HL-60 (cell line): ENCODE measurements around the gene FRMD8.

ENCODE experiments used
- DNase-seq, 2 experiments: peaks; one replicate each; pipeline ENCODE4 v3.0.0-alpha.2; 2010 to 2020; ENCODE audit warnings: low read depth in 1 of 2, low spot score in 1 of 2
- H3K27ac ChIP-seq: fragments of 250-450 bp; sonication (Bioruptor Pico); replicated peaks from 2 replicates; pipeline ENCODE4 v1.5.1; 2020; ENCODE audit warnings: mild to moderate bottlenecking, moderate library complexity
- H3K27me3 ChIP-seq: fragments of 250-450 bp; sonication (Bioruptor Pico); 2 replicates; pipeline ENCODE4 v1.5.1; 2021; ENCODE audit warnings: mild to moderate bottlenecking, moderate library complexity; ENCODE audit not compliant: insufficient read depth, poor library complexity, severe bottlenecking
- H3K4me3 ChIP-seq: replicated peaks from 2 replicates; pipeline ENCODE4 v1.5.1; 2011; ENCODE audit warnings: mild to moderate bottlenecking, control low read depth, low read length; ENCODE audit not compliant: insufficient read depth
- GABPA ChIP-seq: IDR thresholded peaks from 2 replicates; pipeline ENCODE4 v1.6.1; 2012; ENCODE audit warnings: low read depth
- POLR2AphosphoS5 ChIP-seq: IDR thresholded peaks from 2 replicates; pipeline ENCODE4 v1.6.1; 2012; ENCODE audit warnings: low read depth
- REST ChIP-seq: IDR thresholded peaks from 2 replicates; pipeline ENCODE4 v1.6.1; 2012; ENCODE audit warnings: low read depth; ENCODE audit not compliant: insufficient replicate concordance
- SPI1 ChIP-seq: IDR thresholded peaks from 2 replicates; pipeline ENCODE4 v1.6.1; 2012; ENCODE audit warnings: low read depth, mild to moderate bottlenecking, borderline replicate concordance
- TF ChIP-seq, protein P1 (sequence below): IDR thresholded peaks from one replicate; pipeline ENCODE4 v1.5.1; 2011; ENCODE audit warnings: low read length, control low read depth, inconsistent platforms; ENCODE audit not compliant: insufficient read depth

FRMD8 gene

DNA sequence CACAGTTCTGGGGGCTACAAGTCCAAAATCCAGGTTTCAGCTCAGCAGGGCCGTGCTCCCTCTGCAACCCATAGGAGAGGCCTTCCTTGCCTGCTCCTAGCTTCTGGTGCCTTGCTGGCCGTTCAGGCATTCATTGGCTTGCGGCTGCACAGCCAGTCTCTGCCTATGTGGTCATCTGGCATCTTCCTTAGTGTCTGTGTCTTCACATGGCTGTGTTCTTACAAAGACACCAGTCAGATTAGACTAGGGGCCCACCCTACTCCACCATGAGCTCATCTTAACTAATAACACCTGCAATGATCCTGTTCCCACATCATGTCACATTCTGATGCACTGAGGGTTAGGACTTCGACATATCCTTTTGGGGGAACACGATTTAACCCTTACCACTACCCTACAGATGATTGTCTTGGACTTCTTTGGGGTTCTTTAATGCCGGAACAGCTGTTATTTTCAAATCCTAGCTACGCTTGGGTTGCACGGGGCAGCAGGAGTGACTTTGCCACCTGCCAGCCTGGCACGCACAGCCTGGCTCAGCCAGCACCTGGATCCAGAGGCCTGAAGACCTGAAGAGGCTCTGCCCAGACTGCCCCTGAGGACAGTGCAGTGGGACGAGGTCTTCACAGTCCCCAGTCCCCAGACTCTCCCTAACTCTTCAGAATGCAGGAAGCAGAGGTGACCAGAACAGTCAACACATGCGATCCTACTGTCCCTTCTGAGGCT is 28.5 kb downstream of the FRMD8 start:
- no peak for DNase-seq
- Histone ChIP-seq H3K27ac (no peak overlapping the region), H3K4me3 (no peak overlapping the region)

GRCh38 chr11:65415499-65416340 is 29.3 kb downstream of the FRMD8 start:
- H3K4me3 ChIP-seq = no peak overlapping the region
- TF ChIP-seq GABPA (no peak), SPI1 (no peak), POLR2AphosphoS5 (no peak), REST (no peak)
- TF ChIP-seq, protein P1, sequence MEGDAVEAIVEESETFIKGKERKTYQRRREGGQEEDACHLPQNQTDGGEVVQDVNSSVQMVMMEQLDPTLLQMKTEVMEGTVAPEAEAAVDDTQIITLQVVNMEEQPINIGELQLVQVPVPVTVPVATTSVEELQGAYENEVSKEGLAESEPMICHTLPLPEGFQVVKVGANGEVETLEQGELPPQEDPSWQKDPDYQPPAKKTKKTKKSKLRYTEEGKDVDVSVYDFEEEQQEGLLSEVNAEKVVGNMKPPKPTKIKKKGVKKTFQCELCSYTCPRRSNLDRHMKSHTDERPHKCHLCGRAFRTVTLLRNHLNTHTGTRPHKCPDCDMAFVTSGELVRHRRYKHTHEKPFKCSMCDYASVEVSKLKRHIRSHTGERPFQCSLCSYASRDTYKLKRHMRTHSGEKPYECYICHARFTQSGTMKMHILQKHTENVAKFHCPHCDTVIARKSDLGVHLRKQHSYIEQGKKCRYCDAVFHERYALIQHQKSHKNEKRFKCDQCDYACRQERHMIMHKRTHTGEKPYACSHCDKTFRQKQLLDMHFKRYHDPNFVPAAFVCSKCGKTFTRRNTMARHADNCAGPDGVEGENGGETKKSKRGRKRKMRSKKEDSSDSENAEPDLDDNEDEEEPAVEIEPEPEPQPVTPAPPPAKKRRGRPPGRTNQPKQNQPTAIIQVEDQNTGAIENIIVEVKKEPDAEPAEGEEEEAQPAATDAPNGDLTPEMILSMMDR = no peak
- DNase-seq = no peak
- peak overlapping the region; percentile 100; the same call in 1 of the 2 replicates for H3K27ac ChIP-seq
- H3K27me3 ChIP-seq = no peaks in the 10 kb centered on the region

More for the DNA sequence above, 28.5 kb downstream of the FRMD8 start:
- H3K27me3 ChIP-seq = no peaks in the 10 kb centered on the region
- TF ChIP-seq, protein P1 = no peak
- TF ChIP-seq SPI1 (no peak), GABPA (no peak), POLR2AphosphoS5 (no peak), REST (no peak)

DNA sequence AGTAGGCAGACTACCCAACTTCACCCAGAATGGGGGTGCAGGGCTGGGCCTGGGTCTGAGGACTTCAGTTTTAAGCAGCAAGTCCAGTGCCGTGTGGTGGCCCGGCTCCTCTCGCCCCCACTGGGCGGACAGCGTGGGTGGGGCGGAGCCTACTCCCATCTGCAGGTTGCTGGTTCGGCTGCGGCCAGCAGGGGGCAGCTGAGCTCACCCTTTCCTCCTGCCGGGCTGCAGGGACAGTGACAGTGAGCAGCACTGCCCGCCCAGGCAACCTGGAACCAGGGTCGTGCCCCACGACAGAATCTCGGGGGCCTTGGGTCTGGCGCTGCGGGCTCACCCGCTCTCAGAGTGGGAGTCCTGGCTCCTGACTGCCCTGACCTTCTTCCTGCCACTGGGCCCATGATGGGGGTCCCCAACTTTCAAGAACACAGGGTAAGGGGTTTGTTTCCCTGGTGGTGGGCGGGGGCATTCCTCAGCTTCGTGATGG is 29.9 kb downstream of the FRMD8 start:
- Histone ChIP-seq H3K4me3 (peak overlapping the region; percentile 12), H3K27me3 (no peaks in the 10 kb centered on the region), H3K27ac (peak overlapping the region; percentile 100)
- peak in 1 of 2 experiments; percentile 90 for DNase-seq
- TF ChIP-seq REST (no peak), SPI1 (no peak), GABPA (no peak), POLR2AphosphoS5 (0 out of 2 replicates have a peak, but pooled peaks have one; percentile 25)
- TF ChIP-seq, protein P1 = peak; percentile 92
